Neural cell (in vitro differentiated cells): ENCODE results near the gene NPLOC4. TPM values are rescaled to one million over a fixed set of nuclear protein-coding genes. Genes with fewer than 3 reads are reported as not detected.

Experiments
- H2AFZ ChIP-seq: fragments of 200-600, 300-800 bp; sonication (generic), shearing (Covaris generic); 2 replicates; pipeline ENCODE4 v1.6.0; 2014; ENCODE audit warnings: low read depth, mild to moderate bottlenecking, antibody characterized with exemption, low read length, moderate library complexity
- H3F3A ChIP-seq: fragments of 200-600 bp; shearing (Covaris generic); 2 replicates; pipeline ENCODE4 v1.6.1; 2016; ENCODE audit warnings: mild to moderate bottlenecking, moderate library complexity, mixed read lengths, antibody characterized with exemption, low read length; ENCODE audit not compliant: insufficient read depth, poor library complexity, severe bottlenecking
- H3K27ac ChIP-seq: fragments of 200-600, 300-800 bp; sonication (generic), shearing (Covaris generic); 2 replicates; pipeline ENCODE4 v1.5.1; 2014; ENCODE audit warnings: mild to moderate bottlenecking, low read length, moderate library complexity
- H3K27me3 ChIP-seq: fragments of 300-800, 200-600 bp; sonication (generic), shearing (Covaris generic); 2 replicates; pipeline ENCODE4 v1.6.0; 2014; ENCODE audit warnings: mild to moderate bottlenecking, low read depth, low read length, moderate library complexity; ENCODE audit not compliant: insufficient read depth
- H3K36me3 ChIP-seq: fragments of 300-800, 200-600 bp; sonication (generic), shearing (Covaris generic); 2 replicates; pipeline ENCODE4 v1.5.1; 2014; ENCODE audit warnings: mild to moderate bottlenecking, antibody characterized with exemption, low read length, moderate library complexity; ENCODE audit not compliant: insufficient read depth
- H3K4me2 ChIP-seq: fragments of 300-800, 200-600 bp; sonication (generic), shearing (Covaris generic); 2 replicates; pipeline ENCODE4 v1.6.0; 2014; ENCODE audit warnings: mild to moderate bottlenecking, low read length
- H3K4me3 ChIP-seq: fragments of 300-800, 200-600 bp; sonication (generic), shearing (Covaris generic); 2 replicates; pipeline ENCODE4 v1.5.1; 2014; ENCODE audit warnings: mild to moderate bottlenecking, low read length, moderate library complexity
- H3K79me2 ChIP-seq: fragments of 200-600 bp; shearing (Covaris generic); replicated peaks from 2 replicates; pipeline ENCODE4 v1.6.0; 2014; ENCODE audit warnings: mild to moderate bottlenecking, low read length, moderate library complexity; ENCODE audit not compliant: insufficient read depth
- H3K9ac ChIP-seq: fragments of 300-800, 200-600 bp; sonication (generic), shearing (Covaris generic); 2 replicates; pipeline ENCODE4 v1.6.1; 2016; ENCODE audit warnings: mild to moderate bottlenecking, low read length, mixed read lengths
- H3K9me2 ChIP-seq: fragments of 200-600 bp; shearing (Covaris generic); 2 replicates; pipeline ENCODE4 v1.6.1; 2016; ENCODE audit warnings: mild to moderate bottlenecking, low read length, mixed read lengths; ENCODE audit not compliant: insufficient read depth
- H3K9me3 ChIP-seq: fragments of 200-600, 300-800 bp; sonication (generic), shearing (Covaris generic); 2 replicates; pipeline ENCODE4 v1.6.1; 2016; ENCODE audit warnings: mild to moderate bottlenecking, mixed run types, low read length, moderate library complexity, mixed read lengths
- H4K20me1 ChIP-seq: fragments of 200-600 bp; shearing (Covaris generic); 2 replicates; pipeline ENCODE4 v1.6.1; 2016; ENCODE audit warnings: mild to moderate bottlenecking, mixed run types; ENCODE audit not compliant: insufficient read depth
- CTCF ChIP-seq: fragments of 450-650 bp; IDR thresholded peaks from 2 replicates; pipeline ENCODE4 v1.5.1; 2014; ENCODE audit warnings: antibody characterized with exemption, mild to moderate bottlenecking, moderate library complexity; ENCODE audit not compliant: poor library complexity, severe bottlenecking
- EP300 ChIP-seq: fragments of 450-650 bp; conservative IDR thresholded peaks from 2 replicates; pipeline ENCODE4 v1.6.1; 2014; ENCODE audit warnings: antibody characterized with exemption, mild to moderate bottlenecking, moderate library complexity; ENCODE audit not compliant: poor library complexity, severe bottlenecking
- EZH2 ChIP-seq: fragments of 200-600, 300-800 bp; shearing (Covaris generic), sonication (generic); IDR thresholded peaks from 2 replicates; pipeline ENCODE4 v1.6.1; 2014; ENCODE audit warnings: antibody characterized with exemption, low read length, borderline replicate concordance, mild to moderate bottlenecking; ENCODE audit not compliant: insufficient read depth, poor library complexity, severe bottlenecking
- MXI1 ChIP-seq: fragments of 450-650 bp; conservative IDR thresholded peaks from 2 replicates; pipeline ENCODE4 v1.6.1; 2014; ENCODE audit warnings: antibody characterized with exemption, mild to moderate bottlenecking; ENCODE audit not compliant: poor library complexity, severe bottlenecking
- POLR2AphosphoS5 ChIP-seq: IDR thresholded peaks from 2 replicates; pipeline ENCODE4 v1.6.1; 2012
- RAD21 ChIP-seq: fragments of 450-650 bp; conservative IDR thresholded peaks from 2 replicates; pipeline ENCODE4 v1.6.1; 2014; ENCODE audit warnings: antibody characterized with exemption, mild to moderate bottlenecking, moderate library complexity
- REST ChIP-seq: IDR thresholded peaks from 2 replicates; pipeline ENCODE4 v1.6.1; 2012; ENCODE audit warnings: borderline replicate concordance
- SMC3 ChIP-seq: fragments of 450-650 bp; conservative IDR thresholded peaks from 2 replicates; pipeline ENCODE4 v1.6.1; 2014; ENCODE audit warnings: antibody characterized with exemption, mild to moderate bottlenecking, moderate library complexity; ENCODE audit not compliant: poor library complexity
- TAF1 ChIP-seq: IDR thresholded peaks from 2 replicates; pipeline ENCODE4 v1.6.1; 2012; ENCODE audit warnings: low read depth
- polyA plus RNA-seq: library from polyadenylated mRNA; depleted of rRNA; stranded (reverse); fragments of >200 nt; gene quantifications from 2 replicates; pipeline ENCODE4 v1.2.3, GENCODE V29; 2014

The NPLOC4 gene
- polyA plus RNA-seq, 1 donor from 2014 or later: 32.3 TPM

GRCh38 chr17:81522491-81523401 is 114.2 kb downstream of the NPLOC4 start:
- Histone ChIP-seq H4K20me1 (no peaks in the 10 kb centered on the region), H3K9me3 (no peaks in the 10 kb centered on the region), H3K9ac (no peak overlapping the region), H3K9me2 (no peaks in the 10 kb centered on the region), H3K4me3 (no peak overlapping the region), H3K36me3 (no peaks in the 10 kb centered on the region), H3F3A (no peaks in the 10 kb centered on the region), H2AFZ (no peak overlapping the region), H3K4me2 (no peak overlapping the region), H3K27ac (no peak overlapping the region), H3K27me3 (peaks cover 30% of the 10 kb centered on the region), H3K79me2 (peaks cover 10% of the 10 kb centered on the region)
- TF ChIP-seq EZH2: no peak
- peak; percentile 19 for TF ChIP-seq RAD21
- no peak for TF ChIP-seq CTCF

- H3K27ac ChIP-seq: no peak overlapping the region
- peaks cover 32% of the 10 kb centered on the region for H3K79me2 ChIP-seq
- peak overlapping the region; percentile 15 for H3K4me2 ChIP-seq
- peak overlapping the region; percentile 63 for H3K4me3 ChIP-seq
- H3K9me2 ChIP-seq: no peaks in the 10 kb centered on the region
- H2AFZ ChIP-seq: no peak overlapping the region
- peaks cover 6% of the 10 kb centered on the region for H3F3A ChIP-seq
- no peaks in the 10 kb centered on the region for H3K9me3 ChIP-seq
- TF ChIP-seq RAD21: no peak
- TF ChIP-seq CTCF: no peak
- TF ChIP-seq MXI1: no peak
- no peak for TF ChIP-seq POLR2AphosphoS5
- TF ChIP-seq EZH2: no peak
- no peak for TF ChIP-seq EP300
- TF ChIP-seq REST: no peak
- TF ChIP-seq SMC3: no peak
- TF ChIP-seq TAF1: no peak
- H3K27me3 ChIP-seq: peaks cover 30% of the 10 kb centered on the region
- no peaks in the 10 kb centered on the region for H3K36me3 ChIP-seq
- peak overlapping the region; percentile 56 for H3K9ac ChIP-seq
- no peaks in the 10 kb centered on the region for H4K20me1 ChIP-seq
Observed at GRCh38 chr17:81520021-81520901, 116.7 kb downstream of the NPLOC4 start.
